Peyer's patch (tissue), 4 donors: ENCODE measurements around the gene ZDHHC22. TPM values are rescaled to one million over a fixed set of nuclear protein-coding genes. Genes with fewer than 3 reads are reported as not detected.
A peak's percentile ranks its signal among the peaks of the same experiment; 100 is the strongest.

Source experiments
- DNase-seq, 3 donors: peaks; one replicate each; pipeline ENCODE4 v3.0.0-alpha.2; 2017 to 2019
- H3K27ac ChIP-seq, 4 donors: fragments of 200-600 bp; sonication (generic); one replicate each; pipeline ENCODE4 v1.5.1; 2016 to 2019
- H3K27me3 ChIP-seq, 2 donors: fragments of 200-600 bp; sonication (generic); one replicate each; pipeline ENCODE4 v1.5.1; 2019
- H3K36me3 ChIP-seq, 3 donors: fragments of 200-600 bp; sonication (generic); one replicate each; pipeline ENCODE4 v1.5.1; 2016 to 2019
- H3K4me1 ChIP-seq, 4 donors: fragments of 200-600 bp; sonication (generic); one replicate each; pipeline ENCODE4 v1.5.1; 2016 to 2019
- H3K4me3 ChIP-seq, 4 donors: fragments of 200-600 bp; sonication (generic); 1 replicate in 3 of 4; 2 replicates in 1 of 4; pipeline ENCODE4 v1.5.1; 2016 to 2019; ENCODE audit warnings: mild to moderate bottlenecking in 1 of 4
- H3K9me3 ChIP-seq, 4 donors: fragments of 200-600 bp; sonication (generic); one replicate each; pipeline ENCODE4 v1.5.1; 2016 to 2019; ENCODE audit warnings: mild to moderate bottlenecking in 1 of 4
- CTCF ChIP-seq, 6 experiments: fragments of 450-650 bp in 4 of 6; fragments of 200-600 bp in 2 of 6; sonication (generic) in 1 of 6; IDR thresholded peaks; one replicate each; pipeline ENCODE4 v1.5.1; 2017 to 2019; ENCODE audit warnings: antibody characterized with exemption in 6 of 6, mild to moderate bottlenecking in 3 of 6, moderate library complexity in 1 of 6
- POLR2A ChIP-seq, 2 donors: fragments of 450-650 bp; IDR thresholded peaks; one replicate each; pipeline ENCODE4 v1.5.1; 2017; ENCODE audit warnings: antibody characterized with exemption in 2 of 2, mild to moderate bottlenecking in 2 of 2, moderate library complexity in 2 of 2
- total RNA-seq, 4 donors: library from RNA; depleted of rRNA; stranded (reverse); fragments of >200 nt; gene quantifications; one replicate each; pipeline ENCODE4 v1.1.0, GENCODE V29; 2016

Gene ZDHHC22
- total RNA-seq, 4 donors from 2014 or later, result 0.57 TPM; not detected in 3

GRCh38 chr14:77105145-77105939 lies 36.2 kb downstream of the ZDHHC22 start:
- DNase-seq, result no peak
- H3K27ac ChIP-seq, result no peak overlapping the region

GRCh38 chr14:77104393-77104792 lies 37.2 kb downstream of the ZDHHC22 start:
- H3K9me3 ChIP-seq, result no peaks in the 10 kb centered on the region
- no peak for DNase-seq
- H3K27me3 ChIP-seq, result no peaks in the 10 kb centered on the region
- no peak overlapping the region for H3K4me3 ChIP-seq
- TF ChIP-seq POLR2A (IDR thresholded peaks at IDR 0.05) (no peak), CTCF (IDR thresholded peaks at IDR 0.05) (no peak)
- H3K36me3 ChIP-seq, result peaks cover 0 to 34% (median 0%) of the 10 kb centered on the region in 3 donors
- H3K4me1 ChIP-seq, result peaks cover 0 to 39% (median 11%) of the 10 kb centered on the region in 4 donors
- H3K27ac ChIP-seq, result no peak overlapping the region

More at GRCh38 chr14:77105145-77105939, 36.2 kb downstream of the ZDHHC22 start:
- Histone ChIP-seq H3K4me1 (peaks cover 0 to 36% (median 11%) of the 10 kb centered on the region in 4 donors), H3K9me3 (no peaks in the 10 kb centered on the region), H3K27me3 (no peaks in the 10 kb centered on the region), H3K4me3 (no peak overlapping the region), H3K36me3 (peaks cover 0 to 43% (median 0%) of the 10 kb centered on the region in 3 donors)
- no peak for TF ChIP-seq POLR2A (IDR thresholded peaks at IDR 0.05)

GRCh38 chr14:77103951-77104350 lies 37.6 kb downstream of the ZDHHC22 start:
- no peaks in the 10 kb centered on the region for H3K27me3 ChIP-seq
- no peak overlapping the region for H3K4me3 ChIP-seq
- DNase-seq, result no peak
- H3K27ac ChIP-seq, result no peak overlapping the region
- peaks cover 0 to 43% (median 14%) of the 10 kb centered on the region in 4 donors for H3K4me1 ChIP-seq
- peaks cover 0 to 32% (median 0%) of the 10 kb centered on the region in 3 donors for H3K36me3 ChIP-seq
- no peak for TF ChIP-seq CTCF (IDR thresholded peaks at IDR 0.05)
- TF ChIP-seq POLR2A (IDR thresholded peaks at IDR 0.05), result no peak
- H3K9me3 ChIP-seq, result no peaks in the 10 kb centered on the region

- TF ChIP-seq CTCF (IDR thresholded peaks at IDR 0.05) (no peak), POLR2A (IDR thresholded peaks at IDR 0.05) (no peak)
- Histone ChIP-seq H3K9me3 (no peaks in the 10 kb centered on the region), H3K27me3 (no peaks in the 10 kb centered on the region), H3K4me3 (no peak overlapping the region), H3K4me1 (peaks cover 0 to 45% (median 17%) of the 10 kb centered on the region in 4 donors), H3K27ac (no peak overlapping the region), H3K36me3 (peaks cover 0 to 27% (median 0%) of the 10 kb centered on the region in 3 donors)
- no peak for DNase-seq
Measured at GRCh38 chr14:77103475-77103874, 38.1 kb downstream of the ZDHHC22 start.

GRCh38 chr14:77102154-77102553 lies 39.4 kb downstream of the ZDHHC22 start:
- H3K27me3 ChIP-seq, result no peaks in the 10 kb centered on the region
- peaks cover 0 to 48% (median 17%) of the 10 kb centered on the region in 4 donors for H3K4me1 ChIP-seq
- peak overlapping the region in 2 of 4 donors; percentile 70 to 100 for H3K27ac ChIP-seq
- DNase-seq, result peak in 1 of 3 donors; percentile 73
- no peak overlapping the region for H3K4me3 ChIP-seq
- no peaks in the 10 kb centered on the region for H3K9me3 ChIP-seq
- TF ChIP-seq POLR2A (IDR thresholded peaks at IDR 0.05) (peak in 1 of 2 donors; percentile 52), CTCF (IDR thresholded peaks at IDR 0.05) (no peak)
- peaks cover 0 to 14% (median 0%) of the 10 kb centered on the region in 3 donors for H3K36me3 ChIP-seq

DNA sequence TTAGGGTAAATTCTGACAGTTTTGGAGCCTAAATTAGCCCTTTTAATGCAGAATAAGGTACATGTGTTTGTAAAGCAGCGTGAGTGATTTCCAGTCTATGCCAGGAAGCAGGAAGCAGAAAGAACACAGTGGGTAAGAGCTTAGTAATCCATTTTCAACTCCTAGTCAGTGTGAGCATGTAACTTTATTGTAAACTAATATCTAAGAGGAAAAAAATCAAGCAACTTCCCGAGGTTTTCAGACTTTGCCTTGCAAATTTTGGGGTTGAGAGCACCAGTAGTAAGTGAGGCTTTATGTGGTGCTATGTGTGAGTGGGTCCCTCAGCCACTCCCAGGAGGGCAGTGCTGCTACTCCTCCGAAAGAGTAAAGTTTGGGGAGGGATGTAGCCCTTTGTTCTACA lies 40.6 kb downstream of the ZDHHC22 start:
- peaks cover 0 to 59% (median 20%) of the 10 kb centered on the region in 4 donors for H3K4me1 ChIP-seq
- no peak for TF ChIP-seq POLR2A (IDR thresholded peaks at IDR 0.05)
- no peak for TF ChIP-seq CTCF (IDR thresholded peaks at IDR 0.05)
- H3K4me3 ChIP-seq, result no peak overlapping the region
- H3K27me3 ChIP-seq, result no peaks in the 10 kb centered on the region
- H3K36me3 ChIP-seq, result peaks cover 0 to 3% (median 0%) of the 10 kb centered on the region in 3 donors
- H3K9me3 ChIP-seq, result no peaks in the 10 kb centered on the region
- peak in 1 of 3 donors; percentile 39 for DNase-seq
- peak overlapping the region in 3 of 4 donors; percentile 43 to 100 (median 70) for H3K27ac ChIP-seq
